HepG2 (cell line): ENCODE data around the gene INPP5K.

Experiments used
- CTCF ChIP-seq: sonication (generic); formaldehyde crosslinking; IDR thresholded peaks from 2 replicates; pipeline ENCODE4 v1.5.0; 2020; ENCODE audit warnings: mild to moderate bottlenecking, missing genetic modification reagents, moderate library complexity
- IRF2 ChIP-seq: IDR thresholded peaks from 2 replicates; pipeline ENCODE4 v1.6.1; 2018; ENCODE audit warnings: missing genetic modification reagents, missing compliant biosample characterization
- KDM1A ChIP-seq: IDR thresholded peaks from 2 replicates; pipeline ENCODE4 v1.6.1; 2016; ENCODE audit warnings: missing compliant biosample characterization
- POGK ChIP-seq: sonication (generic); formaldehyde crosslinking; conservative IDR thresholded peaks from 2 replicates; pipeline ENCODE4 v1.8.0; 2022; ENCODE audit warnings: mild to moderate bottlenecking, moderate library complexity, missing genetic modification reagents
- REL ChIP-seq: sonication (generic); formaldehyde crosslinking; conservative IDR thresholded peaks from 2 replicates; pipeline ENCODE4 v1.8.0; 2022; ENCODE audit warnings: mild to moderate bottlenecking, missing genetic modification reagents, moderate library complexity
- TAF15 ChIP-seq: fragments of 200-400 bp; formaldehyde crosslinking; IDR thresholded peaks from one replicate; pipeline ENCODE4 v1.6.1; 2018; ENCODE audit warnings: mild to moderate bottlenecking, low read depth, low read length; ENCODE audit not compliant: poor library complexity, severe bottlenecking
- TCF7L2 ChIP-seq: IDR thresholded peaks from 2 replicates; pipeline ENCODE4 v1.6.1; 2011; ENCODE audit warnings: mild to moderate bottlenecking, low read depth, low read length, moderate library complexity
- ZBTB21 ChIP-seq: sonication (generic); formaldehyde crosslinking; IDR thresholded peaks from 2 replicates; pipeline ENCODE4 v1.4.0; 2020; ENCODE audit warnings: missing genetic modification reagents
- ZBTB7A ChIP-seq: sonication (generic); formaldehyde crosslinking; IDR thresholded peaks from 2 replicates; pipeline ENCODE4 v1.8.0; 2022; ENCODE audit warnings: mild to moderate bottlenecking, missing genetic modification reagents
- ZMYM2 ChIP-seq: sonication (generic); formaldehyde crosslinking; IDR thresholded peaks from 2 replicates; pipeline ENCODE4 v1.8.0; 2022; ENCODE audit warnings: mild to moderate bottlenecking, missing genetic modification reagents
- ZNF207 ChIP-seq: fragments of 450-650 bp; IDR thresholded peaks from 2 replicates; pipeline ENCODE4 v1.6.1; 2016; ENCODE audit warnings: antibody characterized with exemption, borderline replicate concordance
- ZNF33A ChIP-seq: sonication (generic); formaldehyde crosslinking; IDR thresholded peaks from 2 replicates; pipeline ENCODE4 v1.5.1; 2020; ENCODE audit warnings: missing genetic modification reagents, mild to moderate bottlenecking, moderate library complexity, borderline replicate concordance

GRCh38 chr17:1518410-1518809 lies 2.0 kb upstream of the INPP5K start:
- TF ChIP-seq TCF7L2: no peak
- TF ChIP-seq ZNF207: no peak
- TF ChIP-seq TAF15: no peak
- no peak for TF ChIP-seq POGK (CRISPR knock-in tag)
- no peak for TF ChIP-seq ZBTB21 (CRISPR knock-in tag)
- TF ChIP-seq ZBTB7A: no peak
- no peak for TF ChIP-seq REL (CRISPR knock-in tag)
- TF ChIP-seq ZNF33A: no peak
- no peak for TF ChIP-seq IRF2 (CRISPR knock-in tag)
- TF ChIP-seq KDM1A: no peak
- TF ChIP-seq ZMYM2: no peak
- TF ChIP-seq CTCF (CRISPR knock-in tag): no peak
